ENCODE measurements around the gene PTX3.

DNA sequence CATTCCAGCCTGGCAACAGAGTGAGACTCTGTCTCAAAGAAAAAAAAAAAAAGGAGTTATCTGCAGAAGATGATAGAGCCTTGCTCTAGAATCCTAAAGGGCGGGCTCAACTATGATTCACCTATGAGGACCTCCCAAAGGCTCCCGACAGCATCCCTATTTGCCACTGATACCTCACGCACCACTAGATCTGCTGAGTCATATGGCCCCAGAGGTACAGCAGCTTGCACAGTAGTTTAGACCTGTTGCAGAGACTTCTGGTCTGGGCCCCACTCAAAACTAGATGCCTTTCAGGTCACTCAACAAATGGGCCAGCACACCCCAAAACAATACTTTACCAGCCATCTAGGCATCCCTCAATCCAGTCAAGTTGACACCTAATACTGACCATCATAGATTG is 38.1 kb upstream of the PTX3 start:
- TF ChIP-seq, protein P1, sequence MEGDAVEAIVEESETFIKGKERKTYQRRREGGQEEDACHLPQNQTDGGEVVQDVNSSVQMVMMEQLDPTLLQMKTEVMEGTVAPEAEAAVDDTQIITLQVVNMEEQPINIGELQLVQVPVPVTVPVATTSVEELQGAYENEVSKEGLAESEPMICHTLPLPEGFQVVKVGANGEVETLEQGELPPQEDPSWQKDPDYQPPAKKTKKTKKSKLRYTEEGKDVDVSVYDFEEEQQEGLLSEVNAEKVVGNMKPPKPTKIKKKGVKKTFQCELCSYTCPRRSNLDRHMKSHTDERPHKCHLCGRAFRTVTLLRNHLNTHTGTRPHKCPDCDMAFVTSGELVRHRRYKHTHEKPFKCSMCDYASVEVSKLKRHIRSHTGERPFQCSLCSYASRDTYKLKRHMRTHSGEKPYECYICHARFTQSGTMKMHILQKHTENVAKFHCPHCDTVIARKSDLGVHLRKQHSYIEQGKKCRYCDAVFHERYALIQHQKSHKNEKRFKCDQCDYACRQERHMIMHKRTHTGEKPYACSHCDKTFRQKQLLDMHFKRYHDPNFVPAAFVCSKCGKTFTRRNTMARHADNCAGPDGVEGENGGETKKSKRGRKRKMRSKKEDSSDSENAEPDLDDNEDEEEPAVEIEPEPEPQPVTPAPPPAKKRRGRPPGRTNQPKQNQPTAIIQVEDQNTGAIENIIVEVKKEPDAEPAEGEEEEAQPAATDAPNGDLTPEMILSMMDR (conservative IDR thresholded peaks at IDR 0.05; ENCODE audit: low read depth, low read length): no peak
- no peak for TF ChIP-seq EZH2phosphoT487 (IDR thresholded peaks at IDR 0.05; ENCODE audit: borderline replicate concordance, low read length)
